ENCODE data around the gene TMUB1. TPM values are rescaled to one million over a fixed set of nuclear protein-coding genes. Genes with fewer than 3 reads are reported as not detected.

Gene TMUB1
- total and polyA plus RNA-seq, 12 donors = 5.2 to 152 (median 43.4) TPM

DNA sequence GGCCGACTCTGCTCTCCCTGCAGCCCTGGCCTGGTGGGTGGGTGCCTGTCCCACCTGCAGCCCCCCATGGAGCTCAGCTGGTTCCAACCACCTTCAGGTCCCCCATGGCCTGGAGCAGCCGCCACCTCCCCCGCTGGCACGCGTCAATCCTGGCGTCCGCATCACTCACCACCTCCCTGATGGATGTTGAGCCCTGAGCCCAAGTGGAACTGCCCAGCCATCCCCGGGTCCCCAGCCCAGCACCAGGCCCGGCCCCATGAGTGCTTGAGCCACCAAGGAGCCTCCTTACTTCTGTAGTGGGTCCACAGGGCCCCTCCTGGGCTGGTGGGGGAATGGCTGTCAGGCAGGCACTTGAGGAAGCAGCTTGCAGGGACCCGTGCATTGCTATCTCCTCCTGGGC is 17.6 kb upstream of the TMUB1 start:
- TF ChIP-seq, protein P1, sequence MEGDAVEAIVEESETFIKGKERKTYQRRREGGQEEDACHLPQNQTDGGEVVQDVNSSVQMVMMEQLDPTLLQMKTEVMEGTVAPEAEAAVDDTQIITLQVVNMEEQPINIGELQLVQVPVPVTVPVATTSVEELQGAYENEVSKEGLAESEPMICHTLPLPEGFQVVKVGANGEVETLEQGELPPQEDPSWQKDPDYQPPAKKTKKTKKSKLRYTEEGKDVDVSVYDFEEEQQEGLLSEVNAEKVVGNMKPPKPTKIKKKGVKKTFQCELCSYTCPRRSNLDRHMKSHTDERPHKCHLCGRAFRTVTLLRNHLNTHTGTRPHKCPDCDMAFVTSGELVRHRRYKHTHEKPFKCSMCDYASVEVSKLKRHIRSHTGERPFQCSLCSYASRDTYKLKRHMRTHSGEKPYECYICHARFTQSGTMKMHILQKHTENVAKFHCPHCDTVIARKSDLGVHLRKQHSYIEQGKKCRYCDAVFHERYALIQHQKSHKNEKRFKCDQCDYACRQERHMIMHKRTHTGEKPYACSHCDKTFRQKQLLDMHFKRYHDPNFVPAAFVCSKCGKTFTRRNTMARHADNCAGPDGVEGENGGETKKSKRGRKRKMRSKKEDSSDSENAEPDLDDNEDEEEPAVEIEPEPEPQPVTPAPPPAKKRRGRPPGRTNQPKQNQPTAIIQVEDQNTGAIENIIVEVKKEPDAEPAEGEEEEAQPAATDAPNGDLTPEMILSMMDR (IDR thresholded peaks at IDR 0.05) = no peak
- no peak for TF ChIP-seq POLR2A (IDR thresholded peaks at IDR 0.05)
- intact Hi-C loops (cut with DNase I) = no loop called here
- Histone ChIP-seq H3K36me3 (replicated peaks in 1 of 2) (no peaks in the 10 kb centered on the region), H3K27ac (no peak overlapping the region), H3K9me3 (replicated peaks in 1 of 3) (no peaks in the 10 kb centered on the region), H3K4me3 (no peak overlapping the region), H3K27me3 (no peaks in the 10 kb centered on the region), H3K4me1 (replicated peaks in 1 of 2) (no peaks in the 10 kb centered on the region)
- no peak for DNase-seq
- WGBS, 4 donors = 89 to 100% (median 90%) methylated on average over 7 to 10 of the region's 10 CpGs

DNA sequence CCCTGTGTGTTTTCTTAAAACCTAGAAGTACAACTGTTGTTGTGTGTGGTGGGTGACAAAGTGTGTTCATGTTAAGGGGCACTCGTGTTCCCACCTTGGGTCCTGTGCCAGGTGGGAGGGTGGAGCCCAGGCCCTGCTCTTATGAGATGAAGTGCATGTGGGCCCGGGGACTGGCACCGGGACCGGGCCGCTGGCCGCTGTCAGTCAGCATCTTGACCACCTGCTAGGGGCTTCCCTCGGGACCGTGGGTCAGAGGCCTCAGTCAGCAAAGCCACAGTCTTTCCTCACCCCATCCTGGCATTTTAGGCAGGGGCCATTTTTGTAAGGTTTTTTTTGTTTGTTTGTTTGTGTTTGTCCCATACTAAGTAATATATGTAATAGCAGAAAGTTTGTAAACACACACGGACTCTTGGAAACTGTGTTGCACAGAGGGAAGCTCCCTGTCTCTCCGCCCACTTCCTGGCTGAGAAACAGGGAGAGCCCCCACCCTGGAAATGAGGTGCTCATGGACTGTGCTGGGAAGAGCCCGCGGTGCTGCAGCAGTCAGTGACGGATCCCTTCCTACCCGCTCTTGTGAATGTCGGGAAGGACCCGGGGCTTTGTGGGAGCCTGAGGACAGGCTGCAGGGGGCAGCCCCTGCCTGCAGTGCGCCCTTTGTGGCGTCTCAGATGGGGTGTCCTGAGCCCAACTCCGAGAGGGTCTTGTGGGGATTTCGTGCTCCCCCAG is 16.4 kb upstream of the TMUB1 start:
- Histone ChIP-seq H3K4me1 (replicated peaks in 1 of 2) (no peaks in the 10 kb centered on the region), H3K36me3 (replicated peaks in 1 of 2) (no peaks in the 10 kb centered on the region), H3K27me3 (no peaks in the 10 kb centered on the region), H3K4me3 (no peak overlapping the region), H3K9me3 (replicated peaks in 1 of 3) (no peaks in the 10 kb centered on the region), H3K27ac (no peak overlapping the region)
- 74 to 82% (median 78%) methylated on average over 18 to 20 of the region's 20 CpGs for WGBS, 4 donors
- TF ChIP-seq, protein P1 (IDR thresholded peaks at IDR 0.05) = no peak
- TF ChIP-seq POLR2A (IDR thresholded peaks at IDR 0.05) = no peak
- DNase-seq = no peak
- intact Hi-C loops (cut with DNase I) = no loop called here

DNA sequence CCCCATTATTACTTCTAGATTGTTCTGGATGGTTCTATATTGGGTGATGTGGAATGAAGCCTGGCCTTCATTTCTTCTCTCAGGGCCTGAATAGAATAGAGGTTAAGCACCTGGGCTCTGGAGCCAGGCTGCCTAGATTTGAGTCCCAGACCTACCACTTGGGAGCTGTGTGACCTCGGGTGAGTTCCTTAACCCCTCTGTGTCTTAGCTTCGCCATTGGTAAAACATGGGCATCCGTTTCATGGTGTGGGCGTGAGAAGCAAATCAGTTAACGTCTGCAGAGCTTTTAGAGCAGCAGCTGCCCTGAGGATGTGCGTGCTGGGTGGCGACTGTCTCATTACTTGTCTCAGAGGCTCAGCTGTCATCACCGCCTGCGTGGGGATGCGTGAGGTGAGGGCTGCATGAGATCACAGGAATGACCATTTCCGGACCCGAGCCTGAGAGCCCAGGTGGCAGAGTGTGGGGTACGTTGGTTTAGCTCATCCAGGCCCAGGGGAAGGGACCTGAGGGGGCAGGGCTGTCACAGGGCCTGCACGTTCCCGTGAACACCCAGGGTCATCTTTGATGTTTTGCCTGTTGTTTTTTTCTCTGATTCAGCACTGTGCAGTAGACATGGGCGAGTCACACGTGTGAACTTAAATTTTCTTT is 12.7 kb upstream of the TMUB1 start:
- peak in 3 of 7 donors; percentile 11 to 84 (median 26) for DNase-seq
- H3K36me3 ChIP-seq (replicated peaks in 1 of 2) = no peaks in the 10 kb centered on the region
- H3K27ac ChIP-seq = peak overlapping the region in 1 of 5 donors; percentile 34
- H3K4me1 ChIP-seq (replicated peaks in 1 of 2) = peaks cover 0 to 7% of the 10 kb centered on the region in 2 donors
- no peak overlapping the region for H3K4me3 ChIP-seq
- WGBS, 4 donors = 69 to 79% (median 69%) methylated on average over 10 to 17 of the region's 17 CpGs
- no peaks in the 10 kb centered on the region for H3K9me3 ChIP-seq (replicated peaks in 1 of 3)
- intact Hi-C loops (cut with DNase I) = no loop called here
- no peaks in the 10 kb centered on the region for H3K27me3 ChIP-seq
- TF ChIP-seq, protein P1 (IDR thresholded peaks at IDR 0.05) = no peak

DNA sequence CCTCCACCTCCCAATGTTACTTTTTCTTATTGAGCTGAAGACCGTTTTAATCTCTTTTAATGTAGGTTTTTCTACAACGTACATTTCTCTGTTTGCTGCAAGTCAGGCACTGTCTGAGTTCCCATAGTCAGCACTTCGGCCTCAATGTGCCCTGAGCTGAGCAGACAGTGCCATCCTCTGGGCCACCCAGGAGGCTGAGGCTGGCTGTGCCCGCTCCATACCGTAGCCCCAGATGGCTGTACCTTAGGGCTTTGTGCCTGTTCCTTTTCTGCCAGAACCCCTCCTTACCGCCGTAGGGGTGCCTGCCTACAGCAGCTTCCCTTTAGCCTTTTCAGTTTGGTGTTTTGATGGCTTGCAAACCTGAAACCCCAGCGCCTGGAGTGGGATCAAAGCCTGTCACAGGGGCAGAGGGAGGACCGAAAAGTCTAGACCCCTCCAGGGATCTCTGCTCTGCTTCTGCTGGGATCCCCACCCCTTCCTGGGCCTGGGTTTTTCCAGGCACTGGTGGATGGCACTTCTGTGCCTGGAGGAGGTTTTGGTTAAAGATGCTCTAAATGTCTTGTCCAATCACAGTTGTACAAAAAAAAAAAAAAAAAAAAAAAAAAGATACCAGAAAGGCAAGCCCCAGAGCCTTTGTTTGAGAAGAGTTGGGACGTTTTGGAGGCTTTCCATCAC is 12.0 kb upstream of the TMUB1 start:
- H3K4me1 ChIP-seq (replicated peaks in 1 of 2) = peaks cover 0 to 14% of the 10 kb centered on the region in 2 donors
- H3K27me3 ChIP-seq = no peaks in the 10 kb centered on the region
- intact Hi-C loops (cut with DNase I) = no loop called here
- H3K4me3 ChIP-seq = no peak overlapping the region
- TF ChIP-seq, protein P1 (IDR thresholded peaks at IDR 0.05) = no peak
- WGBS, 4 donors = 74 to 78% (median 76%) methylated on average over 10 of the region's 10 CpGs
- H3K9me3 ChIP-seq (replicated peaks in 1 of 3) = no peaks in the 10 kb centered on the region
- H3K27ac ChIP-seq = peak overlapping the region in 1 of 5 donors; percentile 34
- H3K36me3 ChIP-seq (replicated peaks in 1 of 2) = no peaks in the 10 kb centered on the region
- peak in 1 of 7 donors; percentile 6 for DNase-seq
